WTC11 (cell line): Measurements from ENCODE around the gene RAI14. TPM values are rescaled to one million over a fixed set of nuclear protein-coding genes. Genes with fewer than 3 reads are reported as not detected.

ENCODE experiments used
- ATAC-seq: fragments of 200-7000 bp; cut with Tn5 transposase; 2 replicates; pipeline ENCODE4 v1.10.0; 2021; ENCODE audit warnings: mild to moderate bottlenecking, moderate library complexity
- CTCF ChIA-PET: fragments of 300-600 bp; sonication (Branson Sonifier 250); formaldehyde crosslinking; loops from one replicate; lab custom pipeline; 2021; ENCODE audit warnings: antibody characterized with exemption; lab: Charles Lee
- POLR2A ChIA-PET: fragments of 350-600 bp; sonication (Branson Sonifier 250); formaldehyde crosslinking; loops from one replicate; lab custom pipeline; 2021; ENCODE audit warnings: antibody characterized with exemption; lab: Charles Lee
- DNase-seq: peaks from one replicate; pipeline ENCODE4 v3.0.0; 2021; ENCODE audit warnings: low spot score
- H3K27ac Mint-ChIP-seq: 2 replicates; pipeline ENCODE4 v1.8.0; 2021; ENCODE audit warnings: mixed read lengths
- H3K27me3 Mint-ChIP-seq: 2 replicates; pipeline ENCODE4 v1.8.0; 2021; ENCODE audit warnings: low read depth, mild to moderate bottlenecking, moderate library complexity, mixed read lengths
- H3K36me3 Mint-ChIP-seq: 2 replicates; pipeline ENCODE4 v1.8.0; 2021; ENCODE audit warnings: mixed read lengths
- H3K4me1 Mint-ChIP-seq: 2 replicates; pipeline ENCODE4 v1.8.0; 2022; ENCODE audit warnings: mixed read lengths
- H3K4me3 Mint-ChIP-seq: 2 replicates; pipeline ENCODE4 v1.8.0; 2021; ENCODE audit warnings: mild to moderate bottlenecking, moderate library complexity, mixed read lengths
- H3K9me3 Mint-ChIP-seq: 2 replicates; pipeline ENCODE4 v1.8.0; 2021; ENCODE audit warnings: mixed read lengths
- AFF4 ChIP-seq: sonication (generic); formaldehyde crosslinking; IDR thresholded peaks from 2 replicates; pipeline ENCODE4 v1.8.1; 2023; ENCODE audit warnings: mild to moderate bottlenecking, missing genetic modification reagents, borderline replicate concordance
- CDX4 ChIP-seq: fragments of 250-450 bp; sonication (Bioruptor Pico); IDR thresholded peaks from 2 replicates; pipeline ENCODE4 v1.9.0; 2021; ENCODE audit warnings: moderate library complexity, mild to moderate bottlenecking, inconsistent platforms, borderline replicate concordance
- CREM ChIP-seq: sonication (generic); formaldehyde crosslinking; IDR thresholded peaks from 2 replicates; pipeline ENCODE4 v1.8.1; 2022; ENCODE audit warnings: mild to moderate bottlenecking, missing genetic modification reagents, moderate library complexity
- E2F5 ChIP-seq: sonication (generic); formaldehyde crosslinking; IDR thresholded peaks from 2 replicates; pipeline ENCODE4 v1.8.1; 2022; ENCODE audit warnings: mild to moderate bottlenecking, moderate library complexity, missing genetic modification reagents
- ESRRA ChIP-seq: sonication (generic); formaldehyde crosslinking; IDR thresholded peaks from 2 replicates; pipeline ENCODE4 v1.8.1; 2022; ENCODE audit warnings: mild to moderate bottlenecking, missing genetic modification reagents, borderline replicate concordance
- GRHL2 ChIP-seq: fragments of 250-450 bp; sonication (Bioruptor Pico); IDR thresholded peaks from 2 replicates; pipeline ENCODE4 v1.8.0; 2022; ENCODE audit warnings: mild to moderate bottlenecking, moderate library complexity; ENCODE audit not compliant: insufficient replicate concordance, severe bottlenecking
- KAT7 ChIP-seq: sonication (generic); formaldehyde crosslinking; IDR thresholded peaks from 2 replicates; pipeline ENCODE4 v1.8.1; 2023; ENCODE audit warnings: missing genetic modification reagents, mild to moderate bottlenecking, borderline replicate concordance
- MLX ChIP-seq: sonication (generic); formaldehyde crosslinking; IDR thresholded peaks from 2 replicates; pipeline ENCODE4 v1.8.1; 2023; ENCODE audit warnings: mild to moderate bottlenecking, missing genetic modification reagents, moderate library complexity
- OVOL2 ChIP-seq: fragments of 250-450 bp; sonication (Bioruptor Pico); IDR thresholded peaks from 2 replicates; pipeline ENCODE4 v1.9.0; 2021; ENCODE audit warnings: mild to moderate bottlenecking, borderline replicate concordance
- RORB ChIP-seq: fragments of 250-450 bp; sonication (Bioruptor Pico); IDR thresholded peaks from 2 replicates; pipeline ENCODE4 v1.9.0; 2021; ENCODE audit warnings: mild to moderate bottlenecking
- SOX15 ChIP-seq: fragments of 250-450 bp; sonication (Bioruptor Pico); IDR thresholded peaks from 2 replicates; pipeline ENCODE4 v1.9.0; 2021; ENCODE audit warnings: mild to moderate bottlenecking
- TEAD1 ChIP-seq: sonication (generic); formaldehyde crosslinking; IDR thresholded peaks from 2 replicates; pipeline ENCODE4 v1.8.0; 2022; ENCODE audit warnings: mild to moderate bottlenecking, missing genetic modification reagents
- ZNF219 ChIP-seq: sonication (generic); formaldehyde crosslinking; IDR thresholded peaks from 2 replicates; pipeline ENCODE4 v1.8.0; 2023; ENCODE audit warnings: missing genetic modification reagents, mild to moderate bottlenecking, borderline replicate concordance
- ZNF416 ChIP-seq: fragments of 250-450 bp; sonication (Bioruptor Pico); IDR thresholded peaks from 2 replicates; pipeline ENCODE4 v1.9.0; 2021; ENCODE audit warnings: mild to moderate bottlenecking, inconsistent platforms
- ZNF423 ChIP-seq: fragments of 250-450 bp; sonication (Bioruptor Pico); IDR thresholded peaks from 2 replicates; pipeline ENCODE4 v2.1.2; 2022; ENCODE audit warnings: mild to moderate bottlenecking, moderate library complexity
- ZNF425 ChIP-seq: fragments of 250-450 bp; sonication (Bioruptor Pico); conservative IDR thresholded peaks from 2 replicates; pipeline ENCODE4 v1.9.0; 2021; ENCODE audit warnings: mild to moderate bottlenecking
- ZNF512 ChIP-seq: sonication (generic); formaldehyde crosslinking; IDR thresholded peaks from 2 replicates; pipeline ENCODE4 v1.8.1; 2022; ENCODE audit warnings: missing genetic modification reagents, borderline replicate concordance
- ZNF532 ChIP-seq: fragments of 250-450 bp; sonication (Bioruptor Pico); IDR thresholded peaks from 2 replicates; pipeline ENCODE4 v1.9.0; 2021; ENCODE audit warnings: mild to moderate bottlenecking, borderline replicate concordance
- total RNA-seq: library from RNA; stranded (reverse); gene quantifications from 3 replicates; pipeline ENCODE4 v1.2.3, GENCODE V29; 2021

Gene RAI14
- total RNA-seq, 1 experiment from 2014 or later = 185 TPM

- TF ChIP-seq ZNF416 (CRISPR knock-in tag) (no peak), AFF4 (no peak)
- TF ChIP-seq, all 79 proteins: peak for 0
Measured at GRCh38 chr5:34742061-34742460, 85.9 kb downstream of the RAI14 start (continued).

GRCh38 chr5:34743878-34744277, 87.8 kb downstream of the RAI14 start:
- H3K36me3 Mint-ChIP-seq = no peaks in the 10 kb centered on the region
- no peak for ATAC-seq

GRCh38 chr5:34748431-34748830, 92.3 kb downstream of the RAI14 start:
- ATAC-seq (no peak), DNase-seq (no peak)
- Mint-ChIP-seq H3K9me3 (no peaks in the 10 kb centered on the region), H3K4me1 (peaks cover 56% of the 10 kb centered on the region), H3K27me3 (no peaks in the 10 kb centered on the region), H3K4me3 (no peak overlapping the region), H3K36me3 (no peaks in the 10 kb centered on the region), H3K27ac (no peak overlapping the region)
- ChIA-PET POLR2A (no interaction called here), CTCF (no interaction called here)
- TF ChIP-seq ZNF512 (CRISPR knock-in tag) (no peak), GRHL2 (CRISPR knock-in tag) (no peak), TEAD1 (CRISPR knock-in tag) (no peak), KAT7 (no peak), ZNF532 (CRISPR knock-in tag) (no peak), RORB (CRISPR knock-in tag) (no peak), ESRRA (CRISPR knock-in tag) (no peak), OVOL2 (no peak), ZNF425 (CRISPR knock-in tag) (no peak), CDX4 (CRISPR knock-in tag) (no peak)

More at GRCh38 chr5:34743878-34744277, 87.8 kb downstream of the RAI14 start:
- ChIA-PET POLR2A (no interaction called here), CTCF (no interaction called here)
- no peak overlapping the region for H3K27ac Mint-ChIP-seq
- no peaks in the 10 kb centered on the region for H3K9me3 Mint-ChIP-seq
- H3K4me1 Mint-ChIP-seq = peaks cover 57% of the 10 kb centered on the region
- no peak for DNase-seq
- TF ChIP-seq MLX (CRISPR knock-in tag) = no peak
- TF ChIP-seq SOX15 = no peak
- no peak for TF ChIP-seq ZNF423 (CRISPR knock-in tag)
- no peak for TF ChIP-seq CREM
- TF ChIP-seq E2F5 (CRISPR knock-in tag) = no peak
- TF ChIP-seq ZNF219 (CRISPR knock-in tag) = no peak
- no peaks in the 10 kb centered on the region for H3K27me3 Mint-ChIP-seq
- H3K4me3 Mint-ChIP-seq = no peak overlapping the region
